GM18517 (cell line): Measurements from ENCODE around the gene CACNA1C.
"Not testable (repeated sequence)": the region's sequence is repeated elsewhere in the genome, so short reads cannot be mapped to it uniquely, and the experiment has no call there.

ENCODE experiments used
- ATAC-seq: cut with Tn5 transposase; IDR thresholded peaks from one replicate; pipeline ENCODE4 v1.9.1; 2021; ENCODE audit warnings: mild to moderate bottlenecking, moderate library complexity; ENCODE audit not compliant: unreplicated experiment

CACNA1C gene

GRCh38 chr12:2110127-2110526 lies 57.3 kb downstream of the CACNA1C start:
- no peak for ATAC-seq

- ATAC-seq = no peak
These were observed 58.2 kb downstream of the CACNA1C start for GRCh38 chr12:2110849-2111566.

- ATAC-seq = no peak
These were observed 59.0 kb downstream of the CACNA1C start for GRCh38 chr12:2111826-2112225.

- ATAC-seq = no peak
These were observed 59.6 kb downstream of the CACNA1C start for GRCh38 chr12:2112401-2112800.

GRCh38 chr12:2113119-2113912 lies 60.5 kb downstream of the CACNA1C start:
- ATAC-seq = no peak

GRCh38 chr12:2114071-2114470 lies 61.3 kb downstream of the CACNA1C start:
- no peak for ATAC-seq

- no peak for ATAC-seq
These were observed 62.5 kb downstream of the CACNA1C start for GRCh38 chr12:2115101-2115845.

- no peak for ATAC-seq
These were observed 64.8 kb downstream of the CACNA1C start for GRCh38 chr12:2117541-2117940.

GRCh38 chr12:2118061-2118460 lies 65.3 kb downstream of the CACNA1C start:
- ATAC-seq = no peak

GRCh38 chr12:2118481-2119255 lies 65.9 kb downstream of the CACNA1C start:
- ATAC-seq = no peak

GRCh38 chr12:2119266-2119665 lies 66.5 kb downstream of the CACNA1C start:
- ATAC-seq = no peak

GRCh38 chr12:2120982-2121758 lies 68.4 kb downstream of the CACNA1C start:
- no peak for ATAC-seq

- ATAC-seq = no peak
These were observed 71.8 kb downstream of the CACNA1C start for GRCh38 chr12:2124466-2125023.

- ATAC-seq = no peak
These were observed 73.1 kb downstream of the CACNA1C start for GRCh38 chr12:2125651-2126522.

- ATAC-seq = no peak
These were observed 74.1 kb downstream of the CACNA1C start for GRCh38 chr12:2126676-2127406.

- ATAC-seq = no peak
These were observed 76.3 kb downstream of the CACNA1C start for GRCh38 chr12:2129076-2129475.

- ATAC-seq = not testable (repeated sequence)
These were observed 83.1 kb downstream of the CACNA1C start for GRCh38 chr12:2135661-2136418.
